Hepatocyte (in vitro differentiated cells): Measurements from ENCODE around the gene SLBP. TPM values are rescaled to one million over a fixed set of nuclear protein-coding genes. Genes with fewer than 3 reads are reported as not detected.

ENCODE experiments used
- DNase-seq: peaks from one replicate; pipeline ENCODE4 v3.0.0-alpha.2; 2016; ENCODE audit warnings: low spot score
- H2AFZ ChIP-seq: fragments of 200-600 bp; sonication (generic); 2 replicates; pipeline ENCODE4 v1.6.0; 2016; ENCODE audit warnings: antibody characterized with exemption, mild to moderate bottlenecking
- H3K27ac ChIP-seq: fragments of 200-600 bp; sonication (generic); 2 replicates; pipeline ENCODE4 v1.5.1; 2016; ENCODE audit warnings: mild to moderate bottlenecking
- H3K27me3 ChIP-seq: fragments of 200-600 bp; sonication (generic); 2 replicates; pipeline ENCODE4 v1.6.1; 2016
- H3K36me3 ChIP-seq: fragments of 200-600 bp; sonication (generic); replicated peaks from 2 replicates; pipeline ENCODE4 v1.5.1; 2016; ENCODE audit warnings: low read depth; ENCODE audit not compliant: insufficient read depth
- H3K4me1 ChIP-seq: fragments of 200-600 bp; sonication (generic); 2 replicates; pipeline ENCODE4 v1.5.1; 2016; ENCODE audit warnings: mild to moderate bottlenecking, moderate library complexity; ENCODE audit not compliant: insufficient read depth
- H3K4me2 ChIP-seq: fragments of 200-600 bp; sonication (generic); 2 replicates; pipeline ENCODE4 v1.6.0; 2016
- H3K4me3 ChIP-seq: fragments of 200-600 bp; sonication (generic); 2 replicates; pipeline ENCODE4 v1.5.1; 2016; ENCODE audit warnings: mild to moderate bottlenecking
- H3K79me2 ChIP-seq: fragments of 200-600 bp; sonication (generic); 2 replicates; pipeline ENCODE4 v1.6.0; 2017; ENCODE audit warnings: mild to moderate bottlenecking
- H3K9me2 ChIP-seq: fragments of 200-600 bp; sonication (generic); replicated peaks from 2 replicates; pipeline ENCODE4 v1.6.0; 2017; ENCODE audit warnings: mild to moderate bottlenecking; ENCODE audit not compliant: insufficient read depth
- H3K9me3 ChIP-seq: fragments of 200-600 bp; sonication (generic); 2 replicates; pipeline ENCODE4 v1.5.1; 2016; ENCODE audit warnings: low read depth, mild to moderate bottlenecking
- H4K20me1 ChIP-seq: fragments of 200-600 bp; sonication (generic); 2 replicates; pipeline ENCODE4 v1.6.0; 2016; ENCODE audit warnings: mild to moderate bottlenecking; ENCODE audit not compliant: insufficient read depth, poor library complexity, severe bottlenecking
- EZH2 ChIP-seq: fragments of 200-600 bp; sonication (generic); IDR thresholded peaks from 2 replicates; pipeline ENCODE4 v1.6.1; 2016; ENCODE audit warnings: antibody characterized with exemption, mild to moderate bottlenecking, borderline replicate concordance
- EZH2phosphoT487 ChIP-seq: fragments of 200-600 bp; sonication (generic); IDR thresholded peaks from one replicate; pipeline ENCODE4 v1.6.1; 2018; ENCODE audit warnings: antibody characterized with exemption, mild to moderate bottlenecking, low read depth, moderate library complexity; ENCODE audit not compliant: unreplicated experiment, severe bottlenecking
- WGBS: methylation state at CpG from one replicate; pipeline ENCODE4 v1.1.6; 2016; ENCODE audit warnings: low lambda C conversion rate; ENCODE audit errors: missing lambda C conversion rate; 5-methylcytosine and 5-hydroxymethylcytosine counted together
- polyA plus RNA-seq: library from polyadenylated mRNA; unstranded; fragments of >200 nt; fragmentation: Nextera tagmentation; extraction: Ambion mirVana; gene quantifications from 2 replicates; pipeline ENCODE4 v1.2.1, GENCODE V29; 2016
- total RNA-seq: library from RNA; depleted of rRNA; stranded (reverse); fragments of >200 nt; gene quantifications from 2 replicates; pipeline ENCODE4 v1.2.3, GENCODE V29; 2014
- TF ChIP-seq, protein P1 (sequence below): fragments of 200-600 bp; sonication (generic); IDR thresholded peaks from 2 replicates; pipeline ENCODE4 v1.5.1; 2016; ENCODE audit warnings: antibody characterized with exemption, mild to moderate bottlenecking; ENCODE audit not compliant: poor library complexity

The SLBP gene
- total and polyA plus RNA-seq, 2 experiments from 2014 or later = 82.5 to 84.0 TPM

DNA sequence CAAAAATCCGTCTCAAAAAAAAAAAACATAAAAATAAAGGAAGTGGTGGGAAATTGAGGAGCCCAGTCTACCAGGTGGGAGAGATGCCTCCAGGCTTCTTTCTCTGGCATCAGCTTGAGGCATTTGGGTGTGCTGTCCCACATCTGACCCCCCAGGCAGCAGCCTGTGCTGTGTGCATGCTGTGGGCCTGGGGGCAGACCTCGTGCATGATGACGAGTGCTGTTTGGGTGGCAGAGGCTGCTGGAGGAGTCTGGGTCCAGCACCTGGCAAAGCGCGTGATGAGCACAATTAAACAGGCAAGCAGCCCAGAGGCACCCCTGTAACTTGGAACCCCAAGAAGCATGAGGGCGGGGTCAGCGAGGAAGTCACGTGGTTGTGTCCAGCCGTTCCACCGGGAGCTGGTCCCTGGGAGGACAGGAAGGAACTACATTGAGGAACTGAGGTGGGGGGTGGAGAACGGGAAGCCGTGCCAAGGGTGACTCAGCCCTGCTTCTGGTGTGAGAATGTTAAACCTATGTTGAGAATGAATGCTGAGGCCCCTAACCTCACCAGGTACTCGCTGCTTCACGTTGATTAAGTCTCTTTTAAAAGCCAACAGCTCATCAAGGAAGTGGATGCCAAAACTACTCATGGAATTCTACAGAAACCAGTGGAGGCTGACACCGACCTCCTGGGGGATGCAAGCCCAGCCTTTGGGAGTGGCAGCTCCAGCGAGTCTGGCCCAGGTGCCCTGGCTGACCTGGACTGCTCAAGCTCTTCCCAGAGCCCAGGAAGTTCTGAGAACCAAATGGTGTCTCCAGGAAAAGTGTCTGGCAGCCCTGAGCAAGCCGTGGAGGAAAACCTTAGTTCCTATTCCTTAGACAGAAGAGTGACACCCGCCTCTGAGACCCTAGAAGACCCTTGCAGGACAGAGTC, 15.3 kb upstream of the SLBP start:
- Histone ChIP-seq H3K27ac (no peak overlapping the region), H3K79me2 (peaks cover 15% of the 10 kb centered on the region), H3K27me3 (no peaks in the 10 kb centered on the region), H3K9me3 (no peaks in the 10 kb centered on the region), H3K4me3 (no peak overlapping the region), H3K4me2 (no peak overlapping the region), H4K20me1 (no peaks in the 10 kb centered on the region), H3K36me3 (no peaks in the 10 kb centered on the region), H3K9me2 (no peaks in the 10 kb centered on the region), H2AFZ (no peak overlapping the region), H3K4me1 (no peaks in the 10 kb centered on the region)
- WGBS = 82% methylated on average over 18 of the region's 18 CpGs
- TF ChIP-seq EZH2 = no peak
- no peak for TF ChIP-seq EZH2phosphoT487
- TF ChIP-seq, protein P1, sequence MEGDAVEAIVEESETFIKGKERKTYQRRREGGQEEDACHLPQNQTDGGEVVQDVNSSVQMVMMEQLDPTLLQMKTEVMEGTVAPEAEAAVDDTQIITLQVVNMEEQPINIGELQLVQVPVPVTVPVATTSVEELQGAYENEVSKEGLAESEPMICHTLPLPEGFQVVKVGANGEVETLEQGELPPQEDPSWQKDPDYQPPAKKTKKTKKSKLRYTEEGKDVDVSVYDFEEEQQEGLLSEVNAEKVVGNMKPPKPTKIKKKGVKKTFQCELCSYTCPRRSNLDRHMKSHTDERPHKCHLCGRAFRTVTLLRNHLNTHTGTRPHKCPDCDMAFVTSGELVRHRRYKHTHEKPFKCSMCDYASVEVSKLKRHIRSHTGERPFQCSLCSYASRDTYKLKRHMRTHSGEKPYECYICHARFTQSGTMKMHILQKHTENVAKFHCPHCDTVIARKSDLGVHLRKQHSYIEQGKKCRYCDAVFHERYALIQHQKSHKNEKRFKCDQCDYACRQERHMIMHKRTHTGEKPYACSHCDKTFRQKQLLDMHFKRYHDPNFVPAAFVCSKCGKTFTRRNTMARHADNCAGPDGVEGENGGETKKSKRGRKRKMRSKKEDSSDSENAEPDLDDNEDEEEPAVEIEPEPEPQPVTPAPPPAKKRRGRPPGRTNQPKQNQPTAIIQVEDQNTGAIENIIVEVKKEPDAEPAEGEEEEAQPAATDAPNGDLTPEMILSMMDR = no peak
- no peak for DNase-seq

DNA sequence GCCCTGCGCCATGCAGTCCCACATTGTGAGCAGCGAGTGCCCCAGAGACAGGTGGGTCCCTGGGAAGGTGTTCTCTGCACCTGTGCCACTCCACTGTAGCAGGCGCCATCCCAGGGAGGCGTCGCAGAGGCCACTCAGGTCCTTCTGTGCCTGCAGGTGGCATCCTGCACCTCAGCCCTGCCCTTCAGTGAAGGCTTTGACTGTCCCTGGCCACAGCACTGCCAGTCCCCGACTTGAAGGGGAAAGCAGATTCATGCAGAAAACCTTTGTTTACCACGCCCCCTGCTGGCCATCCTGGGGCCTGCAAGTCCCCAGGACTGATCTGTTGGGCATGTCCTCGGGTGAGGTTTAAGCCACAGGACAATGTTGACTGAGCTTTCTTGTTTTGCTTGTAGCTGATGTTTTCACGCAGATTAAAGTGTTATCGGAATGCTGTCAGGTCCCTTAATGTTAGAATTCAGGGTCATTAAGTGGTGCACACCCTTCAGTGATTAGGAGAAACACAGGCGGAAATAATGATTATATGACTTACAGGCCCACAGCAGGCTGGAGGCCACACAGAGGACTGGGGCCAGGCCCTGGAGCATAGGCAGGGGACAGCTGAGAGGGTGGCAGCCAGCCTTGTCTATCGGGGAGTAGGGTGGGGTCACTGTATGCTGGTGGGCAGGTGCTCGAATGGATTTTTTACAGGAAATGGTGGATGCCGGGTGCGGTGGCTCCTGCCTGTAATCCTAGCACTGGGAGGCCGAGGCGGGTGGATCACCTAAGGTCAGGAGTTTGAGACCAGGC, 14.2 kb upstream of the SLBP start:
- Histone ChIP-seq H3K9me2 (no peaks in the 10 kb centered on the region), H2AFZ (peak overlapping the region; percentile 51), H3K79me2 (peaks cover 23% of the 10 kb centered on the region), H3K36me3 (no peaks in the 10 kb centered on the region), H3K9me3 (no peaks in the 10 kb centered on the region), H3K27ac (no peak overlapping the region), H3K4me3 (no peak overlapping the region), H4K20me1 (no peaks in the 10 kb centered on the region), H3K27me3 (no peaks in the 10 kb centered on the region), H3K4me1 (peaks cover 5% of the 10 kb centered on the region), H3K4me2 (no peak overlapping the region)
- 63% methylated on average over 17 of the region's 17 CpGs for WGBS
- no peak for TF ChIP-seq EZH2
- TF ChIP-seq EZH2phosphoT487 = no peak
- TF ChIP-seq, protein P1 = peak; percentile 97
- DNase-seq = peak; percentile 90

DNA sequence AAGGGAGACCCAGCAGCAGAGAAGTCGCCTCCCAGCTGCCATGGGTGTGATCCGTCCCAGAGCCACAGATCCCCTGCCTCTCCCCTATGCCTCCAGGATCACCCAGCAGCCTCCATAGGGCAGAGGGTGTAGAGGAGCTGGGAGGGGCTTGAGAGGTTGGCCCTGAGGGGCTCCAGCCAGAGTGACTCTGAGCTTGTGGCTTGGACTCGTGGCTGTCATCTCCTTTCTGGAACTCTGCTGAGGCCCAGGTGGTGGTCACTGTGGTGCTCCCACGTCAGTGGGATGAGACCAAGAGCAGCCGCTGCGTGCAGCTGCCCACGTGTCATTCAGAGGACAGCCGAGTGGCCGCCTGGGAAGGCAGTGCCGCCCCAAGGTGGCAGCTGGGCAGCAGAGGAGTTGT, 13.4 kb upstream of the SLBP start:
- Histone ChIP-seq H3K4me2 (no peak overlapping the region), H3K9me3 (no peaks in the 10 kb centered on the region), H3K27ac (no peak overlapping the region), H3K27me3 (no peaks in the 10 kb centered on the region), H3K36me3 (no peaks in the 10 kb centered on the region), H3K9me2 (no peaks in the 10 kb centered on the region), H4K20me1 (no peaks in the 10 kb centered on the region), H3K79me2 (peaks cover 23% of the 10 kb centered on the region), H3K4me1 (peaks cover 5% of the 10 kb centered on the region), H2AFZ (no peak overlapping the region), H3K4me3 (no peak overlapping the region)
- WGBS = 89% methylated on average over 10 of the region's 10 CpGs
- no peak for TF ChIP-seq EZH2phosphoT487
- no peak for DNase-seq
